Body of pancreas (tissue), 4 donors: ENCODE results near the gene PCNT.

ENCODE experiments used
- POLR2A ChIP-seq, 3 donors: fragments of 450-650 bp; IDR thresholded peaks; one replicate each; pipeline ENCODE4 v1.6.1; 2016; ENCODE audit warnings: antibody characterized with exemption in 3 of 3, mild to moderate bottlenecking in 2 of 3
- TF ChIP-seq, protein P1 (sequence below), 7 experiments: fragments of 450-650 bp in 4 of 7; fragments of 200-600 bp in 3 of 7; sonication (generic) in 3 of 7; IDR thresholded peaks; one replicate each; pipeline ENCODE4 v1.5.1; 2016 to 2019; ENCODE audit warnings: antibody characterized with exemption in 7 of 7

- TF ChIP-seq, protein P1, sequence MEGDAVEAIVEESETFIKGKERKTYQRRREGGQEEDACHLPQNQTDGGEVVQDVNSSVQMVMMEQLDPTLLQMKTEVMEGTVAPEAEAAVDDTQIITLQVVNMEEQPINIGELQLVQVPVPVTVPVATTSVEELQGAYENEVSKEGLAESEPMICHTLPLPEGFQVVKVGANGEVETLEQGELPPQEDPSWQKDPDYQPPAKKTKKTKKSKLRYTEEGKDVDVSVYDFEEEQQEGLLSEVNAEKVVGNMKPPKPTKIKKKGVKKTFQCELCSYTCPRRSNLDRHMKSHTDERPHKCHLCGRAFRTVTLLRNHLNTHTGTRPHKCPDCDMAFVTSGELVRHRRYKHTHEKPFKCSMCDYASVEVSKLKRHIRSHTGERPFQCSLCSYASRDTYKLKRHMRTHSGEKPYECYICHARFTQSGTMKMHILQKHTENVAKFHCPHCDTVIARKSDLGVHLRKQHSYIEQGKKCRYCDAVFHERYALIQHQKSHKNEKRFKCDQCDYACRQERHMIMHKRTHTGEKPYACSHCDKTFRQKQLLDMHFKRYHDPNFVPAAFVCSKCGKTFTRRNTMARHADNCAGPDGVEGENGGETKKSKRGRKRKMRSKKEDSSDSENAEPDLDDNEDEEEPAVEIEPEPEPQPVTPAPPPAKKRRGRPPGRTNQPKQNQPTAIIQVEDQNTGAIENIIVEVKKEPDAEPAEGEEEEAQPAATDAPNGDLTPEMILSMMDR (IDR thresholded peaks at IDR 0.05) = no peak
- no peak for TF ChIP-seq POLR2A (IDR thresholded peaks at IDR 0.05)
Measured at GRCh38 chr21:46297338-46298271, 26.4 kb upstream of the PCNT start.
